Measurements from ENCODE around the gene MRPL12.

MRPL12 gene

GRCh38 chr17:81706232-81706611, 3.1 kb downstream of the MRPL12 start:
- no peaks in the 10 kb centered on the region for H3K9me3 Mint-ChIP-seq
- no peak for ATAC-seq
- no peaks in the 10 kb centered on the region for H3K27me3 Mint-ChIP-seq
- peaks cover 31% of the 10 kb centered on the region for H3K36me3 Mint-ChIP-seq
- H3K4me1 Mint-ChIP-seq: peaks cover 45% of the 10 kb centered on the region
- no peak overlapping the region for H3K27ac Mint-ChIP-seq
- H3K4me3 Mint-ChIP-seq: no peak overlapping the region

GRCh38 chr17:81706757-81707624, 3.8 kb downstream of the MRPL12 start:
- Mint-ChIP-seq H3K4me3 (no peak overlapping the region), H3K27ac (no peak overlapping the region), H3K4me1 (peaks cover 37% of the 10 kb centered on the region)

GRCh38 chr17:81707725-81708646, 4.8 kb downstream of the MRPL12 start:
- Mint-ChIP-seq H3K27me3 (no peaks in the 10 kb centered on the region), H3K9me3 (no peaks in the 10 kb centered on the region), H3K4me3 (no peak overlapping the region), H3K4me1 (peaks cover 33% of the 10 kb centered on the region), H3K27ac (no peak overlapping the region), H3K36me3 (peaks cover 25% of the 10 kb centered on the region)
- ATAC-seq: no peak

More at GRCh38 chr17:81706757-81707624, 3.8 kb downstream of the MRPL12 start:
- no peaks in the 10 kb centered on the region for H3K9me3 Mint-ChIP-seq
- H3K27me3 Mint-ChIP-seq: no peaks in the 10 kb centered on the region
- ATAC-seq: no peak
- H3K36me3 Mint-ChIP-seq: peaks cover 25% of the 10 kb centered on the region

GRCh38 chr17:81708739-81709185, 5.6 kb downstream of the MRPL12 start:
- Mint-ChIP-seq H3K27me3 (no peaks in the 10 kb centered on the region), H3K4me3 (no peak overlapping the region), H3K4me1 (peaks cover 36% of the 10 kb centered on the region), H3K36me3 (peaks cover 25% of the 10 kb centered on the region), H3K9me3 (no peaks in the 10 kb centered on the region), H3K27ac (no peak overlapping the region)
- no peak for ATAC-seq

GRCh38 chr17:81710514-81711308, 7.5 kb downstream of the MRPL12 start:
- H3K4me1 Mint-ChIP-seq: peaks cover 20% of the 10 kb centered on the region
- H3K4me3 Mint-ChIP-seq: peak overlapping the region; percentile 74
- H3K27ac Mint-ChIP-seq: peak overlapping the region; percentile 74
- H3K9me3 Mint-ChIP-seq: no peaks in the 10 kb centered on the region
- peaks cover 19% of the 10 kb centered on the region for H3K36me3 Mint-ChIP-seq
- no peaks in the 10 kb centered on the region for H3K27me3 Mint-ChIP-seq
- no peak for ATAC-seq

GRCh38 chr17:81711814-81712467, 8.8 kb downstream of the MRPL12 start, which contains the start of gene SLC25A10:
Gene SLC25A10 (plus strand): TSS chr17:81712284. CDS start chr17:81712427, 143 bp downstream.
- peak within 1 kb of the TSS; percentile 79 for H3K4me3 Mint-ChIP-seq
- H3K27me3 Mint-ChIP-seq: no peaks in the 10 kb centered on the region
- peak; percentile 87 for ATAC-seq
- peaks cover 20% of the 10 kb centered on the region for H3K4me1 Mint-ChIP-seq
- H3K9me3 Mint-ChIP-seq: no peaks in the 10 kb centered on the region
- H3K36me3 Mint-ChIP-seq: peaks cover 6% of the 10 kb centered on the region
- peak within 1 kb of the TSS; percentile 74 for H3K27ac Mint-ChIP-seq

GRCh38 chr17:81712468-81713003, 9.4 kb downstream of the MRPL12 start:
- no peak for ATAC-seq
- Mint-ChIP-seq H3K27ac (peak overlapping the region; percentile 28), H3K27me3 (no peaks in the 10 kb centered on the region), H3K36me3 (peaks cover under 1% of the 10 kb centered on the region), H3K4me3 (peak overlapping the region; percentile 79), H3K4me1 (peaks cover 20% of the 10 kb centered on the region), H3K9me3 (no peaks in the 10 kb centered on the region)

GRCh38 chr17:81713004-81713555, 9.9 kb downstream of the MRPL12 start:
- Mint-ChIP-seq H3K27ac (peak overlapping the region; percentile 28), H3K27me3 (no peaks in the 10 kb centered on the region), H3K4me3 (peak overlapping the region; percentile 79), H3K4me1 (peaks cover 20% of the 10 kb centered on the region), H3K9me3 (no peaks in the 10 kb centered on the region), H3K36me3 (no peaks in the 10 kb centered on the region)
- ATAC-seq: no peak

GRCh38 chr17:81713556-81714411, 10.6 kb downstream of the MRPL12 start:
- ATAC-seq: no peak
- Mint-ChIP-seq H3K27me3 (no peaks in the 10 kb centered on the region), H3K36me3 (no peaks in the 10 kb centered on the region), H3K4me3 (no peak overlapping the region), H3K4me1 (peaks cover 20% of the 10 kb centered on the region), H3K27ac (no peak overlapping the region), H3K9me3 (no peaks in the 10 kb centered on the region)

- Mint-ChIP-seq H3K4me1 (peaks cover 20% of the 10 kb centered on the region), H3K27me3 (no peaks in the 10 kb centered on the region), H3K36me3 (peaks cover 2% of the 10 kb centered on the region), H3K27ac (no peak overlapping the region), H3K4me3 (no peak overlapping the region), H3K9me3 (no peaks in the 10 kb centered on the region)
- ATAC-seq: no peak
Observed at GRCh38 chr17:81714412-81715106, 11.4 kb downstream of the MRPL12 start.

- Mint-ChIP-seq H3K9me3 (no peaks in the 10 kb centered on the region), H3K27ac (no peak overlapping the region), H3K4me3 (no peak overlapping the region)
Observed at GRCh38 chr17:81715107-81715871, 12.1 kb downstream of the MRPL12 start.

More at GRCh38 chr17:81715107-81715871, 12.1 kb downstream of the MRPL12 start:
- no peak for ATAC-seq
- Mint-ChIP-seq H3K4me1 (peaks cover 18% of the 10 kb centered on the region), H3K36me3 (peaks cover 8% of the 10 kb centered on the region), H3K27me3 (no peaks in the 10 kb centered on the region)

Data from stimulated activated memory B cell treated with anti-CD40 and anti-IgM and Interleukin-4, amounts not matched to agents 10 μg/mL and 1 μg/mL and 100 μg/mL, for 72 hours (primary cell).